KBM-7 (cell line): ENCODE data around the gene MAGEA11.
"Not testable (repeated sequence)": the region's sequence is repeated elsewhere in the genome, so short reads cannot be mapped to it uniquely, and the experiment has no call there.

Experiments used
- DNase-seq: peaks from one replicate; pipeline ENCODE4 v3.0.0-alpha.2; 2015
- in situ Hi-C: fragments of 300-500 bp; cut with MboI; formaldehyde crosslinking; loops from 2 replicates; pipeline ENCODE4 v1.14.3; 2020; ENCODE audit warnings: low sequenced_read_pairs, low pct_unique_long_range_greater_than_20kb, mixed read lengths

MAGEA11 gene, protein sequence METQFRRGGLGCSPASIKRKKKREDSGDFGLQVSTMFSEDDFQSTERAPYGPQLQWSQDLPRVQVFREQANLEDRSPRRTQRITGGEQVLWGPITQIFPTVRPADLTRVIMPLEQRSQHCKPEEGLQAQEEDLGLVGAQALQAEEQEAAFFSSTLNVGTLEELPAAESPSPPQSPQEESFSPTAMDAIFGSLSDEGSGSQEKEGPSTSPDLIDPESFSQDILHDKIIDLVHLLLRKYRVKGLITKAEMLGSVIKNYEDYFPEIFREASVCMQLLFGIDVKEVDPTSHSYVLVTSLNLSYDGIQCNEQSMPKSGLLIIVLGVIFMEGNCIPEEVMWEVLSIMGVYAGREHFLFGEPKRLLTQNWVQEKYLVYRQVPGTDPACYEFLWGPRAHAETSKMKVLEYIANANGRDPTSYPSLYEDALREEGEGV

DNA sequence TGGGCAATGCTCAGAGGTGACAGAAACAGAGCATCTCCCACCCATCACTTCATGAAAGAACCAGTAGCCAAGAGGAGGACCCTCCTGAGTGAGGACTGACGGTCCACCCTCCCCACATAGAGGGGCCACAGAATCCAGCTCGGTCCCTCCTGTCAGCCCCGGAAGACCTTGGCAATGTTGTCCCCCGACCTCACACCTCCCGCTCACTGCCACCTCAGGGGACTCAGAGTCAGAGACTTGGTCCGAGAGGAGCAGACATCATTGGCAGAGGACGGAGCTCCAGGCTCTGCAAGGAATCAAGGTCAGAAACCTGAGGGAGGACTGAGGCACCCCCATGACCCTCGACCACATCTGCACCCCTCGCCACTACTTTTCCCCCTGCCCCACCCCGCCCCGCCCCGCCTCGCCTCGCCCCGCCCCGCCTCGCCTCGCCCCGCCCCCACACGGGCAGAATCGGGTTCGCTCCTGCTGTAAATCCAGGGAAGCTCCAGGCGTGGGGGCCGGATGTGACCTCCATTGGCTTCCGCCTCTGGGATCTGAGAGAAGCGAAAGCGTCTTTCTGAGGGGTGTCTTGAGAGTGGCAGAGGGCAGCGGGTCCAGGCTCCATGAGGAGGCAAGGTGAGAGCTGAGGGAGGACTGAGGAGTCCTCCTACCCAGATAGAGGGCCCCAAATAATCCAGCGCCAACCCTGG, at the start of gene MAGEA11:
MAGEA11 (plus strand) TSS at position 516 of the 692 bp plus-strand sequence. CDS start 1,100 bp downstream, outside the sequence.
- DNase-seq: no peak

DNA sequence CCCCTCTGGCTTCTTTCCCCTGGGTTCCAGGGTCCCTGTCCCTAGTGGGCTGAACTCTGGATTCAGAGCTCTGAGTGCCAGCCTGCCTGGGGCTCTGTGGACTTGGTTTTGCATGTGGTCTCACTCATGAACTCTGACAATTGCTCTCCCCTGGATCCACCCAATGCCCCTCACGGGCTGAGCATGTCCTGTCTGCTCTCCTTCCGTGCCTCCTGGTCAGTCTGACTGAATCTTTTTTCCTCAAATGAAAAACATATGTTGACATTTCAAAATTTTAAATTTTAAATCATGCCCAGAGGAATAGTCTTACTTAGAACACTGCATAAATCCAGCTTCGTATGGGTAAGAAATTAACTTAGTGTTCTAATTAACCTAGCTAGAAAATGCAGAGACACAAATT, 36.8 kb upstream of the MAGEA11 start:
- in situ Hi-C loops, DNase-seq: not testable (repeated sequence)

More for the DNA sequence above, at the start of gene MAGEA11:
- in situ Hi-C loops: no loop called here

DNA sequence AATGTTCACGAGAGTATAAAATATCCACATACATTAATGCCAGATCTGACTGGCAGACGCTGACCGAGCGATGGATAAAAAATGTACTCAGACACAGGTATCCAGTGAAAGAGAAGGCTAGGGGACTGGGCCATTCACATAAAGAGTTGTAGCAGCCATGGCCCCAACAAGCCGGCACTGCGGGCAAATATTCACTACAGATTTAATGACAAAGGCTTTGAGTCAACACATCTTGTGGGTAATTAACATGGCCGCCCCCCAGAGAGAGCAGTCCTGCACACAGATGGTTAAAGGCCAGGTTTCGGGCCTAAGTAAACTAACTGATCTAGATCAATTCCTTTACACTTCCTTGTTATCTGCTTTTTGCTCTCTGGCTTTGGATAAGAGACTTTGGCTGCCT, 36.3 kb upstream of the MAGEA11 start:
- in situ Hi-C loops, DNase-seq: not testable (repeated sequence)

DNA sequence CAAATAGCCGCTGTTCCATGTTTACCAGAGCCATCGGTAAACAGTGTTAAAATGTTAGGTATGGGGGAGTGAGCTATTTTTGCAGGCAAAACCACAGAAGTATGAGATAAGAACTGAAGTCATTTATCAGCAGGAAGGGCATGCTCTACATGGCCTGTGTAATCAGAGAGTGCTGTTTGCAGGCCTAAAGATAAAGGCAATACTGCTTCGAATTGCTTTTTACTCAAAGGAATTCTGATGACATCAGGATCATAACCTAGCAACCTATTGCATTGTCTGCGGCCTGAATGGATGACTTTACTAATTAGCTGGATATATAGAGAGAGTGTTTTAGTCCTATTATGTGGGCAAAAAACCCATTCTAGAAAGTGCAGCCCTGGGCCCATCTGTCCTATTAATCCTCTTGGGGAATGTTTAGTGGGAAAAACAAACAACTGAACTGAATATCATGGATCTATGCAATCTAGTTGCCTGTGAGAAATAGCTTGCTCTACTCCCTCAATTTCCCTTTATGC, 32.6 kb upstream of the MAGEA11 start:
- DNase-seq, in situ Hi-C loops: not testable (repeated sequence)

DNA sequence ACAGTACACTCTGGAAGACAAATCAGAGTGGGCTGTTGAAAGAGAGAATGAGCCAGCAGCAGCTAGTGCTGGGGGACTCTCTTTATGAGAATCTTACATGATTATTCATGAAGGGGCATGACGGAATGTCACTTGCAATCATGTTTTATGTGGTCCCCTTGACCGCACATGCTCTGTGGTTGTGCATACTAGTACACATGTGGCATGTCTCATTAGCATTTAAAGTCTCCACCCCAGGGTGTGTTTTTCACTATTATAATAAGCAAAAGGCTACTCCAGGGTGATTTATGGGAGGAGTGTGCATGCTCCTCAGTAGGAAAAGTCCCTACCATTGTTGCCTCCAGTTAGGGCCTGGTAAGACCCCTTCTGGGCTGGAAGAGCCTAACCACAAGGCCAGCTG, 30.7 kb upstream of the MAGEA11 start:
- in situ Hi-C loops: no loop called here
- no peak for DNase-seq

DNA sequence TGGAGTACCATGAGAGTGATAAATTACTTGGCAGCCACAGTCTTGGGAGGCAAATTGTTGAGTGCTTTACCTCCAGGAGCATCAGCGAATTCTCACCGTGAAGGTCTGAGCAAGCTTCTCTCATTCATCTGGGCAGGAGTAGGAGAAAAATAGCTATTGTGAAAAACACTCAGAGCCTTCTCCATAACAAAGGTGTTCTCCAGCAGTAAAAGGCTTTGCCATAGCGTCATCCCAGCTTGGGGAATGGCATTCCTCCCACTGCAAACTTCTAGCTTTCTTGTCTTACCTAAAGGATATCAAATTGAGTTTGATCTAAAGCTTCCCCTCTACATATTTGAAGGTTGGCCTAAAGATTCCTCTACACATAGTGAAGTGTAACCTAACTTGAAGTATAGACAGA, 29.8 kb upstream of the MAGEA11 start:
- in situ Hi-C loops: no loop called here
- DNase-seq: no peak

DNA sequence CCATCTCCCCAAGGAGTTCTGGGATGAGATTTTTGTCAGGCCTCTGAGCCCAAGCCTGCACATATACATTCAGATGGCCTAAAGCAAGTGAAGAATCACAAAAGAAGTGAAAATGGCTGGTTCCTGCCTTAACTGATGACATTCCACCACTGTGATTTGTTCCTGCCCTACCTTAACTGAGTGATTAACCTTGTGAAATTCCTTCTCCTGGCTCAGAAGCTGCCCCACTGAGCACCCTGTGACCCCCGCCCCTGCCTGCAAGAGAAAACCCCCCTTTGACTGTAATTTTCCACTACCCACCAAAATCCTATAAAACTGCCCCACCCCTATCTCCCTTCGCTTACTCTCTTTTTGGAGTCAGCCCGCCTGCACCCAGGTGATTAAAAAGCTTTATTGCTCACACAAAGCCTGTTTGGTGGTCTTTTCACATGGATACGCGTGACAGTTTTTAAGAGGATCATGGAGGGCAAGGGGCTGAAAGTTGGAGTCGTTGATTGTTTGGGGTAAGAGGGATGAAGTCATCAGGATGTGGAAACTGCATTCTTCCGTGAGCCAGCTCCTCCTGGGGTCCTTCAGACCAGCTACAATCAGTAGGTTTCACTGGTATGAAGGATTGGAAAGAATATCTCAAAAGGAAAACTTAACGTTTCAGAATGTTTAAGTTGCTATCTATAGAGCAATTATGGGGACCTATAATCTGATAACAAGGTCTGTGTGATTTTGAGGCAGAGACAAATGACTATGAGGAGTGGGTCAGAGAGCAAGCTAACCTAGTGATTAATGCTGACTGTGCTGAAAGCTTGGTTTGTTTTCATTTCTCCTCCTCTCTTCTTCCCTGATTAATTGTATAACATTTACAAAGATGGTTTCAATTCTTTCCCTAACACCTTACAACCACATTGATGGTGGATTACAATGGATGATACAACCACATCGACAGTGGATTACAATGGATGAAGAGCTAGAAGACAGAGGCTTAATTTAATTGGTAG, 28.6 kb upstream of the MAGEA11 start:
- in situ Hi-C loops: no loop called here

DNA sequence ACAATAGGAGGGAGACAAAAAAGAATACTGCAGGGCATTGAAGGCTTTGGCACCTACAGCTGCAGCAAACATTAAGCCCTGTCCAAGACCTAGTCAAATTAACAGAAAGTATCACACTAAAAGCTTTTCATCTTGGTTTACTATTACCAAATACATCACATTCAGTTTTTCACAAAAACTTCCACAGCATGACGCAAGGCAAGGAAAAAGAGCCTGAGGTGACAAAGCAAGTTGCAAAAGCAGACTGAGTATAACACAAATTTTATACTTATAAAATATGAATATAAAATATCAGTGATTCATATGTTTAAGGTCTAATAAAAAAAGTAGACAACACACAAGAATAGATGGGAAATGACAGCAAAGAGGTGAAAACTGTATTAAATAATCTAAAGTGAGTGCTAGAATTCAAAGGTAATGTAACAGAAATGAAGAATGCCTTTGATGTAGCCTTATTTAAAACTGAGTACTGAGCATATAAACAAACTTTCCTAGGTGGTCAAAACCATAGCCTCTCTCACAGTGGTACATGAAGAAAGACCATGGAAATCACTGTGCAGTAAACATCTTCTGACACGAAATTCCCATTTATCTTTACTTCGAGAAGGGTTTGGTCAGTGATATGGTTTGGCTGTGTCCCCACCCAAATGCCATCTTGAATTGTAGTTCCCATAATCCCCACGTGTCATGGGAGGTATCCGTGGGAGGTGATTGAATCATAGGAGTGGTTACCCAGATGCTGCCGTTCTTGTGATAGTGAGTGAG, 27.7 kb upstream of the MAGEA11 start:
- no peak for DNase-seq
- in situ Hi-C loops: no loop called here

More for the DNA sequence above, 28.6 kb upstream of the MAGEA11 start:
- DNase-seq: no peak

DNA sequence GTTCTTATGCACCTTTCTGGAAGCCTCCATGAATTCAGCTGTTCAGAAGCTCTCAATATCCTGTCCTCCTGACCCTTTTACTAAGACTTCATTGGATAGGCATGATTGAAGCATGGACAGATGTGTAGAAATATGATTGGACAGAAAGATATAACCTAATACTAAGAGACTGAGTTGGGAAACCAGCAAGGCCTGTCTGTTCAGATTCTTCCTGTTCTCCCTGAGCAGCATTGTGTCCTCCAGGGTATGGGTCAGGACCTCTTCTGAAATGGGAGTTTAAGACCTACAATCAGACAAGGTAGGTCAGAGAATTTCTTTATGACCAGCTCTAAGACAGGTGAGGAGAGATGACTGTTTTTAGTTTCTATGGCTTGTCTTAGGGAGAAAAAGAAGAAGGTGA, 23.9 kb upstream of the MAGEA11 start:
- in situ Hi-C loops: no loop called here
- DNase-seq: no peak

DNA sequence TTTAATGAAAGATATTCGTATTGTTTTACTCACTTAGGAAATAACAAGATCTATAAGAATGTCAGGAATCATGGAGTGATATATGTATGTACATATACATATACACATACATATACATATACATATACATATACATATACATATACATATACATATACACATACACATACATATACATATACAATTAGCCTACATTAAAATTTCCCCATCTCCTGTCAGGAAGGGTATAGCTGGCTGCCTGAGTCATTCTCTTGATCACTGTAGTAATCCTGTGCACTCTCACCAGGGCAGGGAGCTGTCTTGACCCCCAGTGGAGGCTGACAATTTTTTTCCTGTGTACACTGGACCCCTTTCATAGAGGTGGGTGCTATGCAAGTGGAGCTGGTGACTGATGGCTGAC, 23.3 kb upstream of the MAGEA11 start:
- DNase-seq: no peak
- in situ Hi-C loops: no loop called here

DNA sequence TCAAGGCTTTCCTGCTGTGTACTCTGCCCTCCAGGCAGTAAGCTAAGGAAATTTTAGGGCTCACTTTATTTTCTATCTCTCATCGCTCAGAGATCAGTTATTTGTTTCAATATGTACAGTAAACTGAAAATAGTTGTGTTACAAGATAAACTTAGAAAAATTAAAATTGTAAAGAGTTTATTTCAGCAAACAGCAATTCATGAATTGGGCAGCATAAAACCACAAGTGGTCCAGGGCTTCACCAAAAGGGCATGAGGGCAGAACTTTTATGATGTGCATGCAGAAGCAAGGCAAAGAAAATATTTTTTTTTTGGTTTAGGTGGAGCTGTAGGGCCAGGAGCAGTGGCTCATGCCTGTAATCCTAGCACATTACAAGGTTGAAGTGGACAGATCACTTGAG, 20.1 kb upstream of the MAGEA11 start:
- no peak for DNase-seq
- in situ Hi-C loops: no loop called here

DNA sequence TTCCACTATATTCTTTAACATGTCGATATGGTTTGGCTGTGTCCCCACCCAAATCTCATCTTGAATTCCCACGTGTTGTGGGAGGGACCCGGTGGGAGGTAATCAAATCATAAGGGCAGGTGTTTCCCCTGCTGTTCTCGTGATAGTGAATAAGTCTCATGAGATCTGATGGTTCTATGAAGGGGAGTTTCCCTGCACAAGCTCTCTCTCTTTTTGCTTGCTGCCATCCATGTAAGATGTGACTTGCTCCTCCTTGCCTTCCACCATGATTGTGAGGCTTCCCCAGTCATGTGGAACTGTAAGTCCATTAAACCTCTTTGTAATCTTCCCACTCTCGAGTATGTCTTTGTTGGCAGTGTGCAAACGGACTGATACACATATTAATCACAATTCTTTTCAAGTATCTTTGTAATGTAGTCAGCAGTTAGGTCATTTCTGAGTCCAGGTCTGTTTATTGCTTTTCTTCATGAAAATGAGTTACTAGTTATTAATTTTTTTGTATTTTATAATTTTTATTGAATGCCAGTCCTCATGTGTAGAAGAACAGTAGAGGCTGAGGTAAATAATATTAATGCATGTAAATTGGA, 19.1 kb upstream of the MAGEA11 start:
- in situ Hi-C loops, DNase-seq: not testable (repeated sequence)

DNA sequence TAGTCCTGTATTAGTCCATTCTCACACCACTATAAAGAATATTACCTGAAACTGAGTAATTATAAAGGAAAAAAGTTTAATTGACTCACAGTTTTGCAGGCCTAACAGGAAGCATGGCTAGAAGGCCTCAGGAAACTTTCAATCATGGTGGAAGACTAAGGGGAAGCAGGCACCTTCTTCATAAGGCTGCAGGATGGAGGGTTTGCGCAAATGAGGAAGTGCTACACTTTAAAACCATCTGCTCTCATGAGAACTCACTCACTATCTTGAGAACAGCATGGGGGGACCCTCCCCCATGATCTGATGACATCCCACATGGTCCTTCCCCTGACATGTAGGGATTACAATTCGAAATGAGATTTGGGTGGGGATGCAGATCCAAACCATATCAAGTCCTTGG, 12.1 kb upstream of the MAGEA11 start:
- in situ Hi-C loops: no loop called here

DNA sequence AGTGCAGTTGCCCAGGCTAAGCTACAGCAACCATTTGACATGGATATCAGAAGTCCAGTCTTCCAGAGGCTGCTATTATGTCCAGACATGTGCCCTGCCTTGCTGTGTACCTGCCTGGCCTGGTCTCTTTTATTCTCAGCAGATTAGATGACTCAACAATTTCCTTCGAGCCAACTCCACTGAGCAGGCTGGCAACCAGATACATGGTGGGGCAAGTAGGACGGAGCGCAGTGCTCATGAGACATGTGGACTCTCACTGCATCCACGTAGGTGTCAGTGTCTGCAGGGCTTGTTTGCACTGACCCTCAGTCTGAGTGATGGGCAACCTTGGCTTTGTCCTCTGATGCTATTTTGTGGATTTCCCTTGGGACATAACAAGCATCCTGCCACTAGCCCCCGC, 7.2 kb upstream of the MAGEA11 start:
- in situ Hi-C loops: no loop called here

More for the DNA sequence above, 12.1 kb upstream of the MAGEA11 start:
- DNase-seq: peak; percentile 64

DNA sequence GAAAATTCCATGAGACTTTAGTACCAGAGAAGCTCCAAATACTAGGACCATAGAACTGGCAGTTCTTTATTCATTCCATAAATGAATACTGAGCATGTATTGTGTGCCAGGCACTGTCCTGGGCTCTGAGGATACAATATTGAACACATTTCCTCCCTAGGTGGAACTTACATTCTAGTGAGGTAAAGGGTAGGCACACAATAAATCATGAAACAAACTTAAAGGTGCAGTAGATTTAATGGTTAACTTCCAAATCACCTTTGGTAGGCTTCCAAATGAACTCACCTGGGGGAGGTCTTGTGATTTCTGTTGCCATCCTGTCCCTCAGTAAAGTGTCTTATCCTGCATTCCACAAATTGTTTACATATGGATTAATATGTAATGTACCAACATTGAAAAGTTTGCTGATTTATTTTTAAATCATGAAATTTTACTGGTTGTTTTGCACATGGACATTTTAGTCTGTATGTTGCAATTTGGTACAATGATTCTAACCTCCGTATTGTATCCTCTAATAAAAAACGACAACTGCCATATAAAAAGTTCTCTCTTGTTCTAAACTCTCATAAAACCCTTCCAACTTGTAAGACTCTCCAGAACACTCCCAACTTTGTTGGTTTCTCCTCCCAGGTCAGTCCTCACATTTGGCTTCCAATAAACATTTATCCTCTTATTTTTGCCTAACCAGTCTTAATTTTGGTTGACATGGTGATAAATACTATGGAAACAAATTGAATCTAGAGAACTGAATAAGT, 4.5 kb upstream of the MAGEA11 start:
- in situ Hi-C loops: no loop called here
- DNase-seq: no peak

More for the DNA sequence above, 7.2 kb upstream of the MAGEA11 start:
- no peak for DNase-seq

DNA sequence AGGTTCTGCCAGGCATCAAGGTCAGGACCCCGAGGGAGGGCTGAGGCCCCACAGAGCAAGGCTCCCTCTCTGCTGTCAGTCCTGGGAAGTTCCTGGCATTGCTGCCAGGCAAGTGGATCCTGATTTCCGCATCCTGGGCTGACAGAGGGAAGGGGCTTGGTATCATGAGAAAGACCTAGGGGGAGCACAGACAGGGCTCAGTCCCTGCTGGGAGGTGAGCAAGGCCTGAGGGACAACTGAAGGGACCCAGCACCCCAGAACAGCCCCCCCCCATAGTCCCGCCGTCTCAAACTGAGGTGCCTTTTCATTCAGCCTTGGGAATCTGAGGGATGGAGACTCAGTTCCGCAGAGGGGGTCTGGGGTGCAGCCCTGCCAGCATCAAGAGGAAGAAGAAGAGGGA, 971 bp downstream of the MAGEA11 start:
- DNase-seq: no peak
- in situ Hi-C loops: no loop called here

DNA sequence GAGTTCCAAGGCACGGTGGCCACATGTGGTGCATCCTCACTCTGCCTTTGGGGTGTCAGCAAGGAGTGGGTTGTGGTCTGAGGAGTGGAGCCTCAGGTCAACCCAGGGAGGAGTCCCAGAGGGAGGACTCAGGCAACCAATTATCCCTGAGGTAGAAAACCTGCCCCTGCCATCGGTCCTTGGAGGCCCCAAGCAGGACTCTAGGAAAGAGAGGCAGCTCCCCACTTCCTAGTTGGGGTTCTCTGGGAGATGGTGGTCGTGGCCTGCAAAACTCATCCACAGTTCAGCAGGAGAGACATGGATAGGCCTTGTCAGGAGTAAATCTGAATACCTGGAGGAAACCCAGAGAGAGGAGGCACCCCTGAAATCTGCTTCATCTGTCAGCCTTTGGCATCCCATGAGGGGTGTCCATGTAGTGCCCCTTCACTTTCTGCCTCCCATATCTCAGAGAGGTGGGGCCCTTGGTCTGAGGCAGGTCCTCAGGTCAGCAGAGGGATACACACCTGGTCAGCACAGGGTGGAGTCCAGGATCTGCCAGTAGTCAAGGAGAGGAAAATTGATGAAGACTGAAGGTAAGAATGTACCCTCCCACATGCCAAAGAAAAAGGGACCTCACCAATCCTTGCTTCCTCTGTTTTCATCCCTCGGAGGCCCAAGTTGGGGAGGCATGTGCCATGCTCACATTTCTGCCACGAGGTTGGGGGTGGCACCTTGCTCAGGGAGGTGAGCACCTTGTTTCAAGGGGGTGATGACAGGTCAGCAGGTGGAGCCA, 1.6 kb downstream of the MAGEA11 start:
- in situ Hi-C loops: no loop called here
- no peak for DNase-seq
